ENCODE results near the gene UBA3. TPM values are rescaled to one million over a fixed set of nuclear protein-coding genes. Genes with fewer than 3 reads are reported as not detected.

Gene UBA3
- total RNA-seq, 2 donors from 2014 or later = 74.6 to 76.6 TPM

GRCh38 chr3:69058947-69059224 is 21.3 kb downstream of the UBA3 start:
- Histone ChIP-seq H3K9ac (ENCODE audit: extremely low read depth, low read length, poor library complexity, severe bottlenecking) (no peak overlapping the region), H3K4me3 (ENCODE audit: low read length) (no peak overlapping the region), H3K9me3 (ENCODE audit: control insufficient read depth, low read length) (peaks cover 11% of the 10 kb centered on the region), H3K27me3 (ENCODE audit: control insufficient read depth, insufficient read depth, low read length, poor library complexity, severe bottlenecking) (no peaks in the 10 kb centered on the region), H3K4me1 (ENCODE audit: control insufficient read depth, insufficient read depth, low read length) (no peaks in the 10 kb centered on the region), H3K36me3 (ENCODE audit: control insufficient read depth, insufficient read depth, low read length) (peaks cover 93% of the 10 kb centered on the region), H3K27ac (ENCODE audit: low read depth, low read length) (no peak overlapping the region)
- Mint-ChIP-seq H3K4me1 (no peaks in the 10 kb centered on the region), H3K36me3 (ENCODE audit: low read depth) (peaks cover 73% of the 10 kb centered on the region), H3K9me3 (no peaks in the 10 kb centered on the region), H3K27me3 (ENCODE audit: insufficient read depth) (no peaks in the 10 kb centered on the region), H3K27ac (no peak overlapping the region), H3K4me3 (no peak overlapping the region)
- 83 to 96% methylated on average over 1 to 2 of the region's 2 CpGs for WGBS, 2 experiments (ENCODE audit: insufficient coverage in 1 of 2, insufficient read length in 1 of 2)
- DNase-seq = no peak
- TF ChIP-seq CTCF (conservative IDR thresholded peaks at IDR 0.05) = no peak

- Mint-ChIP-seq H3K27ac (no peak overlapping the region), H3K4me3 (no peak overlapping the region), H3K4me1 (no peaks in the 10 kb centered on the region), H3K27me3 (ENCODE audit: insufficient read depth) (no peaks in the 10 kb centered on the region), H3K36me3 (ENCODE audit: low read depth) (peaks cover 69% of the 10 kb centered on the region), H3K9me3 (no peaks in the 10 kb centered on the region)
- peaks cover 93% of the 10 kb centered on the region for H3K36me3 ChIP-seq (ENCODE audit: control insufficient read depth, insufficient read depth, low read length)
- no peak overlapping the region for H3K27ac ChIP-seq (ENCODE audit: low read depth, low read length)
- H3K9ac ChIP-seq (ENCODE audit: extremely low read depth, low read length, poor library complexity, severe bottlenecking) = no peak overlapping the region
- H3K4me1 ChIP-seq (ENCODE audit: control insufficient read depth, insufficient read depth, low read length) = no peaks in the 10 kb centered on the region
- 90 to 100% methylated on average over 1 to 3 of the region's 3 CpGs for WGBS, 2 experiments (ENCODE audit: insufficient coverage in 1 of 2, insufficient read length in 1 of 2)
- peaks cover 11% of the 10 kb centered on the region for H3K9me3 ChIP-seq (ENCODE audit: control insufficient read depth, low read length)
- no peaks in the 10 kb centered on the region for H3K27me3 ChIP-seq (ENCODE audit: control insufficient read depth, insufficient read depth, low read length, poor library complexity, severe bottlenecking)
- H3K4me3 ChIP-seq (ENCODE audit: low read length) = no peak overlapping the region
- TF ChIP-seq CTCF (conservative IDR thresholded peaks at IDR 0.05) = no peak
- no peak for DNase-seq
These were observed 21.8 kb downstream of the UBA3 start for GRCh38 chr3:69058180-69058946.

- no peak for DNase-seq
- no peak for TF ChIP-seq CTCF (conservative IDR thresholded peaks at IDR 0.05)
- peaks cover 65% of the 10 kb centered on the region for H3K36me3 ChIP-seq (ENCODE audit: control insufficient read depth, insufficient read depth, low read length)
- peak overlapping the region; percentile 85 for H3K27ac ChIP-seq (ENCODE audit: low read depth, low read length)
- H3K9me3 Mint-ChIP-seq = no peaks in the 10 kb centered on the region
- H3K27me3 Mint-ChIP-seq (ENCODE audit: insufficient read depth) = no peaks in the 10 kb centered on the region
- H3K27ac Mint-ChIP-seq = peak overlapping the region; percentile 98
- H3K9ac ChIP-seq (ENCODE audit: extremely low read depth, low read length, poor library complexity, severe bottlenecking) = peak overlapping the region; percentile 99
- 12 to 19% methylated on average over 8 to 9 of the region's 9 CpGs for WGBS, 2 experiments (ENCODE audit: insufficient coverage in 1 of 2, insufficient read length in 1 of 2)
- peaks cover 30% of the 10 kb centered on the region for H3K36me3 Mint-ChIP-seq (ENCODE audit: low read depth)
- H3K4me1 ChIP-seq (ENCODE audit: control insufficient read depth, insufficient read depth, low read length) = no peaks in the 10 kb centered on the region
- no peaks in the 10 kb centered on the region for H3K9me3 ChIP-seq (ENCODE audit: control insufficient read depth, low read length)
- H3K4me1 Mint-ChIP-seq = peaks cover 12% of the 10 kb centered on the region
- peak overlapping the region; percentile 98 for H3K4me3 ChIP-seq (ENCODE audit: low read length)
- no peaks in the 10 kb centered on the region for H3K27me3 ChIP-seq (ENCODE audit: control insufficient read depth, insufficient read depth, low read length, poor library complexity, severe bottlenecking)
- peak overlapping the region; percentile 99 for H3K4me3 Mint-ChIP-seq
These were observed 27.7 kb downstream of the UBA3 start for GRCh38 chr3:69052472-69052898.

Data from endodermal cell (in vitro differentiated cells).